ENCODE results near the gene DUSP22.

The DUSP22 gene

GRCh38 chr6:296151-297122, 4.2 kb downstream of the DUSP22 start:
- DNase-seq (ENCODE audit: extremely low read depth in 1 of 2, low read depth in 1 of 2) = no peak

- DNase-seq (ENCODE audit: extremely low read depth in 1 of 2, low read depth in 1 of 2) = no peak
Measured at GRCh38 chr6:297571-298232, 5.4 kb downstream of the DUSP22 start.

GRCh38 chr6:298233-299103, 6.2 kb downstream of the DUSP22 start:
- no peak for DNase-seq (ENCODE audit: extremely low read depth in 1 of 2, low read depth in 1 of 2)

- no peak for DNase-seq (ENCODE audit: extremely low read depth in 1 of 2, low read depth in 1 of 2)
Measured at GRCh38 chr6:299104-299980, 7.1 kb downstream of the DUSP22 start.

- no peak for DNase-seq (ENCODE audit: extremely low read depth in 1 of 2, low read depth in 1 of 2)
Measured at GRCh38 chr6:300026-300425, 7.7 kb downstream of the DUSP22 start.

- DNase-seq (ENCODE audit: extremely low read depth in 1 of 2, low read depth in 1 of 2) = no peak
Measured at GRCh38 chr6:300494-301198, 8.4 kb downstream of the DUSP22 start.

GRCh38 chr6:301526-301925, 9.2 kb downstream of the DUSP22 start:
- DNase-seq (ENCODE audit: extremely low read depth in 1 of 2, low read depth in 1 of 2) = no peak

GRCh38 chr6:301929-302705, 9.8 kb downstream of the DUSP22 start:
- no peak for DNase-seq (ENCODE audit: extremely low read depth in 1 of 2, low read depth in 1 of 2)

GRCh38 chr6:302760-303159, 10.5 kb downstream of the DUSP22 start:
- no peak for DNase-seq (ENCODE audit: extremely low read depth in 1 of 2, low read depth in 1 of 2)

- DNase-seq (ENCODE audit: extremely low read depth in 1 of 2, low read depth in 1 of 2) = no peak
Measured at GRCh38 chr6:303263-303662, 11.0 kb downstream of the DUSP22 start.

GRCh38 chr6:303948-304558, 11.8 kb downstream of the DUSP22 start:
- DNase-seq (ENCODE audit: extremely low read depth in 1 of 2, low read depth in 1 of 2) = no peak

- DNase-seq (ENCODE audit: extremely low read depth in 1 of 2, low read depth in 1 of 2) = no peak
Measured at GRCh38 chr6:304833-305370, 12.6 kb downstream of the DUSP22 start.

GRCh38 chr6:305371-306206, 13.3 kb downstream of the DUSP22 start:
- DNase-seq (ENCODE audit: extremely low read depth in 1 of 2, low read depth in 1 of 2) = no peak

GRCh38 chr6:306641-307061, 14.4 kb downstream of the DUSP22 start:
- DNase-seq (ENCODE audit: extremely low read depth in 1 of 2, low read depth in 1 of 2) = no peak

GRCh38 chr6:307065-307814, 15.0 kb downstream of the DUSP22 start:
- no peak for DNase-seq (ENCODE audit: extremely low read depth in 1 of 2, low read depth in 1 of 2)

- no peak for DNase-seq (ENCODE audit: extremely low read depth in 1 of 2, low read depth in 1 of 2)
Measured at GRCh38 chr6:307874-308273, 15.6 kb downstream of the DUSP22 start.
